HEK293T (cell line): ENCODE measurements around the gene MAPK6.
"Not testable (repeated sequence)": the region's sequence is repeated elsewhere in the genome, so short reads cannot be mapped to it uniquely, and the experiment has no call there.

Experiments
- ARNT ChIP-seq: fragments of 450-650 bp; IDR thresholded peaks from 2 replicates; pipeline ENCODE4 v1.6.1; 2017; ENCODE audit warnings: mild to moderate bottlenecking
- BHLHE40 ChIP-seq: fragments of 450-650 bp; IDR thresholded peaks from 2 replicates; pipeline ENCODE4 v1.6.1; 2016; ENCODE audit warnings: mild to moderate bottlenecking, moderate library complexity, borderline replicate concordance
- ELF4 ChIP-seq: fragments of 450-650 bp; IDR thresholded peaks from 2 replicates; pipeline ENCODE4 v1.6.1; 2017; ENCODE audit warnings: antibody characterized with exemption
- FOXA1 ChIP-seq: fragments of 450-650 bp; IDR thresholded peaks from 2 replicates; pipeline ENCODE4 v1.6.1; 2016; ENCODE audit warnings: mild to moderate bottlenecking
- FOXM1 ChIP-seq: fragments of 450-650 bp; IDR thresholded peaks from 2 replicates; pipeline ENCODE4 v1.6.1; 2017; ENCODE audit warnings: mild to moderate bottlenecking, borderline replicate concordance
- L3MBTL2 ChIP-seq: fragments of 450-650 bp; conservative IDR thresholded peaks from 2 replicates; pipeline ENCODE4 v1.6.1; 2016; ENCODE audit warnings: mild to moderate bottlenecking
- LEF1 ChIP-seq: fragments of 450-650 bp; IDR thresholded peaks from 2 replicates; pipeline ENCODE4 v1.6.1; 2017; ENCODE audit warnings: mild to moderate bottlenecking, borderline replicate concordance
- PKNOX1 ChIP-seq: fragments of 450-650 bp; IDR thresholded peaks from 2 replicates; pipeline ENCODE4 v1.6.1; 2016
- SP1 ChIP-seq: fragments of 450-650 bp; IDR thresholded peaks from 2 replicates; pipeline ENCODE4 v1.6.1; 2017
- TARDBP ChIP-seq: fragments of 450-650 bp; IDR thresholded peaks from 2 replicates; pipeline ENCODE4 v1.6.1; 2016
- ZNF384 ChIP-seq: fragments of 450-650 bp; IDR thresholded peaks from 2 replicates; pipeline ENCODE4 v1.6.1; 2016

DNA sequence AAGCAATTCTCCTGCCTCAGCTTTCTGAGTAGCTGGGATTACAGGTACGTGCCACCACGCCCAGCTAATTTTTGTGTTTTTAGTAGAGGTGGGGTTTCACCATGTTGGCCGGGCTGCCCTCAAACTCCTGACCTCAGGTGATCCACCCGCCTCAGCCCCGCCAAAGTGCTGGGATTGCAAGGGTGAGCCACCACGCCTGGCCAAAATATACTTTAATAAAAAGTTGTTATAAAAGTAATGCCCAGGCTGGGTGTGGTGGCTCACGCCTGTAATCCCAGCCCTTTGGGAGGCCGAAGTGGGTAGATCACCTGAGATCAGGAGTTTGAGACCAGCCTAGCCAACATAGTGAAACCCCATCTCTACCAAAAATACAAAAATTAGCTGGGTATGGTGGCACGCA is 77.5 kb downstream of the MAPK6 start:
- not testable (repeated sequence) for TF ChIP-seq FOXM1, BHLHE40, ZNF384, ELF4, L3MBTL2, FOXA1, SP1, TARDBP, LEF1, ARNT, PKNOX1
